ENCODE measurements around the gene PDS5B.
"Not testable (repeated sequence)": the region's sequence is repeated elsewhere in the genome, so short reads cannot be mapped to it uniquely, and the experiment has no call there.

The PDS5B gene

GRCh38 chr13:32796754-32797153 is 210.5 kb downstream of the PDS5B start:
- DNase-seq (ENCODE audit: low spot score) = no peak

GRCh38 chr13:32802159-32802558 is 215.9 kb downstream of the PDS5B start:
- DNase-seq (ENCODE audit: low spot score) = no peak

DNA sequence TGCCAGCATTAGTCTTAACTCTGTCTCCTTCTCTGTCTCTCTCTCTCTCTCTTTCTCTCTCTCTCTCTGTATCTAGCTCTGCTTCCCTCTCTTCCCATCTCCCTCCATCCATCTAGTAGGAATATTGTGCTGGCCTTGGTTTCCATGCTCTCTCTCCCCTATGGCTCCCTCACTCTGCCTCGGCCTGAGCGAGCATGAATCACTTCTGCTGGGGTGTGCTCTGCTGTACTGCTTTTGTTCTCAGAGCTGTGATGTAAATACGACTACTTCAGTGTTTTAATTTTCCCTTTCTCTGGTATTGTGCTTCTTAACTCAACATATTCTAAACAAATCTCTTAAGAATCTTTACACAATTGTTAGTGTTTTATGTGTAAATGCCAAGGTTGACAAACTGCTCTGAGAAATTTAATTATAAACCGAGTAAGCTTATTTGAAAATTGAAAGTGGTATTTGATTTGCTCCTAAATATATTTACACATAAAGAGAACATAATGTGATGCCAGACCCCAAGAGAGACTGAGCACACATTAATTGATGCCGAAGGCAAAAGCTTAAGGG is 218.5 kb downstream of the PDS5B start:
- no peak for DNase-seq (ENCODE audit: low spot score)

DNA sequence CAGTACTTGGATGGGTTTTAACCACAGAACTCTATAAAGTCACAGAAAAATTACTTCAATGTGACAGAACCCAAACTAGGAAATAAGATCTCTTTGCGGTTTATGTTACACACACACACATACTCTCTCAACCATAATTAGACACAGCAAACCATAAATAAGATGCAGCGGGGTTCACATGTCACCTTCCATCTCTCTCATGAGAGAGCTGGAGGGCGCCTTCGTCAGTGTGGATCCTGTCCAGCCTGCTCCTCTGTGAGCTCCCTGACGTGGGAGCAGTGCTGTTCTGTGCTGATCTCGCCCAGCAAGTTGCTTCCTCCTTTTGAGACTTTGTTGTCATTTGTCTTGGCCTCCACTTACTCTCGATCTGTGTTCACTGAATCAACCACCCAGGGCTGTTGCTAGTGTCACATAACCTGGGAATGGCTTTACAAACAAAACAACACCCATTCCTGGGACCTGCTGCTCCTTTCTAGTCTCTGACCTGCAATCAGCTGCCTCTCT is 225.1 kb downstream of the PDS5B start:
- no peak for DNase-seq (ENCODE audit: low spot score)

DNA sequence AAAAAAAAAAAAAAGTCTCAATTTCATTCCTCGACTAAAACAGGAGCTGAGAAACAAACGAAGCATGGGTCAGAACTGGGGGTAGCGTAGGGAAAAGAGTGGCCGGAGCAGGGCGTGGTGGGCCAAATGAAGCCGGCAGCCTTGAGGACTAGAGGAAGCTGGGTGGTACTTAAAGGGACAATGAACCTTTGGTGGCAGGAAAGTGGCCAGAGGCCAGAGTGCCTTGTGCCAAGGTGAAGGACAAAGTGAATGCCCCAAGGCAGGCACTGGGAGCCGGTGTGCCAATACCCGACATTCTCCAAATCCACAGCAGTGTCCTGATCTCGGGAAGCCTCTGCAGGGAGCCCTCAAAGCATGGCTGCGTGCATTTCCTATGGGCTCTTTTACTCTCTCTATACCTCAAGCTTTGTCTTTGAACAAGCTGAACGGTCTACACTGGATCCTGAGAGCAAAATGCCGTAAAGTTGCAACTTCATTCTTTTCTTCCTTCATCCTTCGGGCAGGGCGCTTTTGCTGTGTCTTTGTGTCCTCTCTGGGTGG is 235.0 kb downstream of the PDS5B start:
- DNase-seq (ENCODE audit: low spot score) = no peak

DNA sequence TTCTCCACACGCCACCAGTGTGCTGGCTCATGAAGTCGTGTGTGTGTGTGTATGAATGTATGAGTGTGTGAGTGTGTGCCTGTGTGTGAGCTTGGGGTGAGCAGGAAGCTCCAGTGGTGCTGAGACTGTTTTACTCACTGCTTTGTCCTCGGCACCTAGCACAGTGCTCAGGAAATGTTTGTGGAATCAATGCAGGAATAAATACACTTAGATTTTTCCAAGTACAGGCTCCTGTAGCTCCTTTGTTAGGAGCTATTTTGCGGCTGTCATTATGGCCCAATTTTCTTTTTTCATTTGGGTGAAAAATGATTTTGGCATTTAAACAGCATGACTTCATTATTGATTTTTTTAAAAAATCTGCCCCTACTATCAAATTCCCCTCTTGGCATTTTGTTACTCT is 236.5 kb downstream of the PDS5B start:
- DNase-seq (ENCODE audit: low spot score) = no peak

GRCh38 chr13:32823597-32823996 is 237.3 kb downstream of the PDS5B start:
- DNase-seq (ENCODE audit: low spot score) = no peak

GRCh38 chr13:32824061-32824460 is 237.8 kb downstream of the PDS5B start:
- DNase-seq (ENCODE audit: low spot score) = no peak

- DNase-seq (ENCODE audit: low spot score) = peak; percentile 65
Measured at GRCh38 chr13:32824675-32825074, 238.4 kb downstream of the PDS5B start.

GRCh38 chr13:32825481-32825880 is 239.2 kb downstream of the PDS5B start:
- no peak for DNase-seq (ENCODE audit: low spot score)

- DNase-seq (ENCODE audit: low spot score) = not testable (repeated sequence)
Measured at GRCh38 chr13:32826372-32826771, 240.1 kb downstream of the PDS5B start.

Measured in hepatic stellate cell (primary cell).